Rectal smooth muscle tissue (tissue), 1 donor: ENCODE measurements around the gene PRPS2.

ENCODE experiments used
- H3K27ac ChIP-seq: one replicate; pipeline ENCODE4 v1.7.0; 2013; ENCODE audit warnings: low read depth, low read length, inconsistent platforms
- H3K27me3 ChIP-seq: one replicate; pipeline ENCODE4 v1.7.0; 2013; ENCODE audit warnings: low read length; ENCODE audit not compliant: control insufficient read depth, insufficient read depth
- H3K36me3 ChIP-seq: one replicate; pipeline ENCODE4 v1.7.0; 2013; ENCODE audit warnings: low read length; ENCODE audit not compliant: control insufficient read depth, insufficient read depth
- H3K4me1 ChIP-seq: one replicate; pipeline ENCODE4 v1.7.0; 2013; ENCODE audit warnings: low read length; ENCODE audit not compliant: control insufficient read depth, insufficient read depth
- H3K4me3 ChIP-seq: one replicate; pipeline ENCODE4 v1.7.0; 2013; ENCODE audit warnings: low read length
- H3K9ac ChIP-seq: one replicate; pipeline ENCODE4 v1.7.0; 2013; ENCODE audit warnings: low read length

Gene PRPS2

GRCh38 chrX:12819222-12819621 is 28.0 kb downstream of the PRPS2 start:
- Histone ChIP-seq H3K27me3 (peaks cover 2% of the 10 kb centered on the region), H3K4me3 (no peak overlapping the region), H3K27ac (no peak overlapping the region), H3K36me3 (peaks cover 2% of the 10 kb centered on the region), H3K9ac (no peak overlapping the region), H3K4me1 (no peaks in the 10 kb centered on the region)

- Histone ChIP-seq H3K4me1 (no peaks in the 10 kb centered on the region), H3K36me3 (no peaks in the 10 kb centered on the region), H3K27ac (no peak overlapping the region), H3K27me3 (peaks cover 2% of the 10 kb centered on the region), H3K9ac (no peak overlapping the region), H3K4me3 (no peak overlapping the region)
Measured at GRCh38 chrX:12820737-12821136, 29.5 kb downstream of the PRPS2 start.

- Histone ChIP-seq H3K27me3 (peaks cover 2% of the 10 kb centered on the region), H3K4me1 (no peaks in the 10 kb centered on the region), H3K9ac (no peak overlapping the region), H3K4me3 (no peak overlapping the region), H3K36me3 (no peaks in the 10 kb centered on the region), H3K27ac (no peak overlapping the region)
Measured at GRCh38 chrX:12824944-12825343, 33.7 kb downstream of the PRPS2 start.

- H3K4me1 ChIP-seq = no peaks in the 10 kb centered on the region
- H3K9ac ChIP-seq = no peak overlapping the region
- no peak overlapping the region for H3K27ac ChIP-seq
- H3K36me3 ChIP-seq = no peaks in the 10 kb centered on the region
- peaks cover 2% of the 10 kb centered on the region for H3K27me3 ChIP-seq
- H3K4me3 ChIP-seq = no peak overlapping the region
Measured at GRCh38 chrX:12825801-12826200, 34.6 kb downstream of the PRPS2 start.

- H3K4me3 ChIP-seq = no peak overlapping the region
- no peaks in the 10 kb centered on the region for H3K4me1 ChIP-seq
- no peaks in the 10 kb centered on the region for H3K27me3 ChIP-seq
- H3K36me3 ChIP-seq = no peaks in the 10 kb centered on the region
- H3K27ac ChIP-seq = no peak overlapping the region
- no peak overlapping the region for H3K9ac ChIP-seq
Measured at GRCh38 chrX:12843061-12843667, 52.0 kb downstream of the PRPS2 start.

GRCh38 chrX:12843668-12844279 is 52.6 kb downstream of the PRPS2 start:
- H3K27me3 ChIP-seq = no peaks in the 10 kb centered on the region
- no peak overlapping the region for H3K9ac ChIP-seq
- no peak overlapping the region for H3K4me3 ChIP-seq
- H3K27ac ChIP-seq = no peak overlapping the region
- H3K4me1 ChIP-seq = no peaks in the 10 kb centered on the region
- no peaks in the 10 kb centered on the region for H3K36me3 ChIP-seq

- H3K27me3 ChIP-seq = no peaks in the 10 kb centered on the region
- H3K36me3 ChIP-seq = no peaks in the 10 kb centered on the region
- no peak overlapping the region for H3K27ac ChIP-seq
- H3K4me1 ChIP-seq = no peaks in the 10 kb centered on the region
- H3K4me3 ChIP-seq = no peak overlapping the region
- no peak overlapping the region for H3K9ac ChIP-seq
Measured at GRCh38 chrX:12844319-12844718, 53.1 kb downstream of the PRPS2 start.

GRCh38 chrX:12865359-12865758 is 74.1 kb downstream of the PRPS2 start:
- Histone ChIP-seq H3K4me1 (no peaks in the 10 kb centered on the region), H3K9ac (no peak overlapping the region), H3K4me3 (no peak overlapping the region), H3K27me3 (no peaks in the 10 kb centered on the region), H3K27ac (no peak overlapping the region), H3K36me3 (no peaks in the 10 kb centered on the region)

- Histone ChIP-seq H3K27ac (no peak within 1 kb of the TSS), H3K4me1 (no peaks in the 10 kb centered on the region), H3K36me3 (no peaks in the 10 kb centered on the region), H3K27me3 (no peaks in the 10 kb centered on the region), H3K4me3 (no peak within 1 kb of the TSS), H3K9ac (no peak within 1 kb of the TSS)
Measured at GRCh38 chrX:12866451-12867377, 75.5 kb downstream of the PRPS2 start, which contains the start of gene TLR7. TLR7 (plus strand) TSS chrX:12867072; CDS start chrX:12867579, 507 bp downstream.

- Histone ChIP-seq H3K9ac (no peak overlapping the region), H3K4me1 (no peaks in the 10 kb centered on the region), H3K4me3 (no peak overlapping the region), H3K27me3 (no peaks in the 10 kb centered on the region), H3K27ac (no peak overlapping the region), H3K36me3 (no peaks in the 10 kb centered on the region)
Measured at GRCh38 chrX:12867685-12868084, 76.5 kb downstream of the PRPS2 start.

- H3K27me3 ChIP-seq = no peaks in the 10 kb centered on the region
- H3K27ac ChIP-seq = no peak overlapping the region
- no peak overlapping the region for H3K4me3 ChIP-seq
- no peak overlapping the region for H3K9ac ChIP-seq
- H3K36me3 ChIP-seq = no peaks in the 10 kb centered on the region
- H3K4me1 ChIP-seq = no peaks in the 10 kb centered on the region
Measured at GRCh38 chrX:12868747-12869146, 77.5 kb downstream of the PRPS2 start.

- H3K9ac ChIP-seq = no peak overlapping the region
- no peaks in the 10 kb centered on the region for H3K27me3 ChIP-seq
- H3K36me3 ChIP-seq = no peaks in the 10 kb centered on the region
- H3K4me1 ChIP-seq = no peaks in the 10 kb centered on the region
- no peak overlapping the region for H3K27ac ChIP-seq
- no peak overlapping the region for H3K4me3 ChIP-seq
Measured at GRCh38 chrX:12871257-12871656, 80.0 kb downstream of the PRPS2 start.
